AG04450 (cell line): ENCODE data around the gene FAM170B. TPM values are rescaled to one million over a fixed set of nuclear protein-coding genes. Genes with fewer than 3 reads are reported as not detected.

Experiments
- CTCF ChIA-PET: fragments of 300-600, 350-600 bp; formaldehyde crosslinking; extraction: SDS; loops from one replicate; lab custom pipeline; 2022; ENCODE audit warnings: antibody characterized with exemption, inconsistent platforms; lab: Charles Lee
- POLR2A ChIA-PET: fragments of 350-600 bp; formaldehyde crosslinking; extraction: SDS; loops from one replicate; lab custom pipeline; 2021; ENCODE audit warnings: antibody characterized with exemption, inconsistent platforms; lab: Yijun Ruan, JAX
- DNase-seq: peaks from one replicate; pipeline ENCODE4 v3.0.0-alpha.2; 2011; ENCODE audit warnings: low read depth, low spot score
- H3K27ac ChIP-seq: one replicate; pipeline ENCODE4 v1.5.1; 2012; ENCODE audit warnings: low read depth, low read length, control low read depth
- H3K27me3 ChIP-seq: one replicate; pipeline ENCODE4 v1.6.0; 2012; ENCODE audit warnings: low read length; ENCODE audit not compliant: control insufficient read depth, insufficient read depth
- H3K4me3 ChIP-seq: 2 replicates; pipeline ENCODE4 v1.5.1; 2011; ENCODE audit warnings: mild to moderate bottlenecking, low read depth, low read length, control low read depth
- H3K9me3 ChIP-seq: 2 replicates; pipeline ENCODE4 v1.5.1; 2012; ENCODE audit warnings: low read length; ENCODE audit not compliant: control insufficient read depth, insufficient read depth
- polyA plus RNA-seq: library from polyadenylated mRNA; depleted of rRNA; stranded (reverse); fragments of >200 nt; gene quantifications from 2 replicates; pipeline ENCODE4 v1.2.3, GENCODE V29; 2011
- TF ChIP-seq, protein P1 (sequence below): IDR thresholded peaks from 2 replicates; pipeline ENCODE4 v1.5.1; 2011; ENCODE audit warnings: low read depth, low read length, control low read depth, inconsistent platforms

FAM170B gene
- polyA plus RNA-seq, 1 experiment = not detected

DNA sequence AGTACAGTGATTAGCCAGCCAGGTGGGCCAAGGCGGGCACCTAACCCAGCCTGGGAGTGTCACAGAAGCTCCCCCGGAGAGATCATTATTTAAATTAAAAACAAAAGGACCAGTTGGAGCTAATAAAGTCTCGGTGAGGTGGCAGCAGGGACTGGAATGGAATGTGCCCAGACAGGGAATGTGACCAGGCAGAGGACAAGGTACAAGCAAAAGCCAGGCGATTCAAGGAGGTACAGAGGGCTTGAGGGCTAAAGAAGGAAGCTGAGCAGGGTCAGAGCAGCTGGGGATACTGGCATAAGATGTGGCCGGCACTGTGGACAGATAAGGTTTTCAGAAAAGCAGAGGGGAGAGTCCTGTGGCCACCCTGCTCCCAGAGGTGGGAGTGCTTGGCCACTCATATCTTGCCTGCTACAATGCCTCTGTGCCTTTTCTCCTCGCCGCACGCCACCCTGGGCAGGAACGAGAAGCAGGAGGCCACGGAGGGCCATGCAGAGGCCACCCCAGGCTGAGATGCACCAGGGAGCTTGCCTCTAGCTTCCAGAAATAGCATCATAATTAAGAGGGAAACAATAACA, 41.2 kb upstream of the FAM170B start:
- DNase-seq = no peak
- ChIA-PET CTCF (interaction anchor here (1.3 kb wide), 1 partner anchor 13 kb away, joined by 5 read pairs; no protein-coding TSS in a partner anchor), POLR2A (no interaction called here)
- TF ChIP-seq, protein P1, sequence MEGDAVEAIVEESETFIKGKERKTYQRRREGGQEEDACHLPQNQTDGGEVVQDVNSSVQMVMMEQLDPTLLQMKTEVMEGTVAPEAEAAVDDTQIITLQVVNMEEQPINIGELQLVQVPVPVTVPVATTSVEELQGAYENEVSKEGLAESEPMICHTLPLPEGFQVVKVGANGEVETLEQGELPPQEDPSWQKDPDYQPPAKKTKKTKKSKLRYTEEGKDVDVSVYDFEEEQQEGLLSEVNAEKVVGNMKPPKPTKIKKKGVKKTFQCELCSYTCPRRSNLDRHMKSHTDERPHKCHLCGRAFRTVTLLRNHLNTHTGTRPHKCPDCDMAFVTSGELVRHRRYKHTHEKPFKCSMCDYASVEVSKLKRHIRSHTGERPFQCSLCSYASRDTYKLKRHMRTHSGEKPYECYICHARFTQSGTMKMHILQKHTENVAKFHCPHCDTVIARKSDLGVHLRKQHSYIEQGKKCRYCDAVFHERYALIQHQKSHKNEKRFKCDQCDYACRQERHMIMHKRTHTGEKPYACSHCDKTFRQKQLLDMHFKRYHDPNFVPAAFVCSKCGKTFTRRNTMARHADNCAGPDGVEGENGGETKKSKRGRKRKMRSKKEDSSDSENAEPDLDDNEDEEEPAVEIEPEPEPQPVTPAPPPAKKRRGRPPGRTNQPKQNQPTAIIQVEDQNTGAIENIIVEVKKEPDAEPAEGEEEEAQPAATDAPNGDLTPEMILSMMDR = no peak
- no peaks in the 10 kb centered on the region for H3K9me3 ChIP-seq
- no peak overlapping the region for H3K27ac ChIP-seq
- no peaks in the 10 kb centered on the region for H3K27me3 ChIP-seq
- no peak overlapping the region for H3K4me3 ChIP-seq

DNA sequence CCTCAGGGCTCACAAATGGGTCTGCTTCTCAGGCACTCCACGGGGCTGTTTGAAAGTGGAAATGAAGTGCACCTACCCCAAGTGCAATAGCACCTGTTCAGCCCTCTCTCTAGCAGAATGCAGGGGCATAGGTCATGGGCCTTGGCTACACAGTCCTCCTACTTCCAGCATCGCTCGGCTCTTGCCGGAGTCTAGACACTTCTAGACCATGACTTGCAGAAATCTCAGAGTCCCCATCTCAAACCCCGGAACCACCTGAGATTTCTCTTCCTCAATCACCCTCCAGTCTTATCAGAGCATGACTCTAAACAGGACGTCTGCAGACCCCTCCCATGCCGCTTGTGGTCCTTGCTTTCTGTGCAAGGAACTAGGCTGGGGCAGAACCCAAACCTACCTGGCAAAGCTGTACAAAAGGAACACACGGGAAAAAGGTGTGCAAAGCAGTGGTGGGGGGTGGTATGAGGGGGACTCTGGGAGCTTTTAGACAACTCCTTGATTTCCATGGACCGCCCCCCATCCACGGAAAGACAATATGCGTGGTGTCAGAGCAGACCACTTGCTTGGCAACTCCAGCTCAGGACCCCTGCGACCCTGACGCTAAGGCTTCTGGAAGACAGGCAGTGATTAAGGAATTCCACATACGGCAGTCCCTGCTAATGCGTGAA, 40.6 kb upstream of the FAM170B start:
- no peaks in the 10 kb centered on the region for H3K27me3 ChIP-seq
- H3K9me3 ChIP-seq = no peaks in the 10 kb centered on the region
- no peak overlapping the region for H3K4me3 ChIP-seq
- ChIA-PET CTCF (interaction anchor here (1.3 kb wide), 1 partner anchor 13 kb away, joined by 5 read pairs; no protein-coding TSS in a partner anchor), POLR2A (no interaction called here)
- TF ChIP-seq, protein P1 = no peak
- no peak for DNase-seq
- H3K27ac ChIP-seq = no peak overlapping the region

DNA sequence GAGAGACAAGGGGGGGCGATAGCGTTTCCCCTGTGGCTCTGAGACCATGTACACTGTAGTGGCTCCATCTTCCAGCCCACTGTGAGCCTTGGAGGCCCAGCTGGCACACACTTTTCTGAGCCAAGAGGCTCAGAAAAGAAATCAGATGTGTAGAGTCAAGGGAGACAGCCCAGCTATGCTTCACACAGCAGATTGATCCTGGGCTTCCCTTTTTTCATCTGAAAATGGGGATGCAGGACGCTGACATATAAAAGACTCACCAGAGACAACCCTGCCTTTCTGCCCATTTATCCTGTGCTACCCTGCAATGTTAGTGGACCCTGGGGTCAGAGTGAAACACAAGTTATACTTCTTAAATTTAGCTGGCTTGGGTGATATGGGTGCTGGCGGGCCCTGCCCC, 40.0 kb upstream of the FAM170B start:
- H3K4me3 ChIP-seq = no peak overlapping the region
- POLR2A ChIA-PET = no interaction called here
- no peak for DNase-seq

DNA sequence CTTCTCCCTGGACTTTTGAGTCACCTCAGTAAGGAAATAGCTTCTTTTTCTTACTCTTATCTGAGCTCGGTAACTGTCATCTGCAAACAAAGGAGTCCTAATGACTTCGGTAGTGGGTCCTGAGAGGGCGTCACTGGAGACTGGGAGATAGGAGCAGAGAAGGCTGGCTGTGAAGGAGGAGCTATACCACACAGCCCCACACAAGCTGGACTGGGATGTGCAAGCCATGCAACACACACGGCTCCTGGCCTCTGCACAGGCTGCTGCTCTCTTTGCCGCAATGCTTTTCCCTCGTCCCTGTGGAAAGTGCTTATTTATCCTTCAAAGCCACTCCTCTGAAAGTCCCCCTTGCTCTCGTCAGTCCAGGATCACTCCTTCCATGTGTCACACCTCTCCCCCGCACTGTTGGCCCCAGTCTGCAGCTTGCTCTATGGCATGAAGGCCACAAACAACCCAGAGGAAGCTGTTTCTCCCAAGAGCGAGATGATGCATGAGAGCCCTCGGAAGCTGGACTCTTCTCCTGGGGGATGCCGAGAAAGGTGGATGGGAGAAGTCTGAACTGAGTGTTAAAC, 39.5 kb upstream of the FAM170B start:
- Histone ChIP-seq H3K4me3 (no peak overlapping the region), H3K27ac (no peak overlapping the region), H3K9me3 (no peaks in the 10 kb centered on the region), H3K27me3 (no peaks in the 10 kb centered on the region)
- CTCF ChIA-PET = interaction anchor here (0.6 to 0.9 kb wide), 2 partner anchors 9 to 233 kb away, joined by 3 read pairs; no protein-coding TSS in a partner anchor
- POLR2A ChIA-PET = no interaction called here
- DNase-seq = no peak
- TF ChIP-seq, protein P1 = no peak

More for the DNA sequence above, 40.0 kb upstream of the FAM170B start:
- Histone ChIP-seq H3K9me3 (no peaks in the 10 kb centered on the region), H3K27me3 (no peaks in the 10 kb centered on the region), H3K27ac (no peak overlapping the region)
- CTCF ChIA-PET = interaction anchor here (0.6 to 0.9 kb wide), 2 partner anchors 9 to 232 kb away, joined by 3 read pairs; no protein-coding TSS in a partner anchor
- TF ChIP-seq, protein P1 = no peak

DNA sequence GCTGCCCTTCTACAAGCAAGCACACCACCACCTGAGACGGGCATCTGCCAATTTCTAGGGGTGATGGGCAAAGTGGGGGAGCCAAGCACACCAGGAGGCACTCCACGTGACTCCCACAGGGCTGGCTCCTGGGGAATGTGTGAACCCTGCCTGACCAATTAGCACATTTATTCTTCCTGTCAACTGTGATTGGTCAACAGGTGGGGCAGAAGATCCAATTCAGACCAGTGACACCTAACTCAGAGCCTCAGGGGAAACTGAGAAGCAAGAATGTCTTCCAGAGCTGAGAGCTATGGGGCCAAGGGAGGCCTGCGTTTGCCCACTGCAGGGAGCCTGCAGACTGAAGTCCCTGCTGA, 38.9 kb upstream of the FAM170B start:
- Histone ChIP-seq H3K27ac (no peak overlapping the region), H3K9me3 (no peaks in the 10 kb centered on the region), H3K4me3 (no peak overlapping the region), H3K27me3 (no peaks in the 10 kb centered on the region)
- ChIA-PET CTCF (interaction anchor here (0.9 to 1.8 kb wide), 2 partner anchors 8 to 11 kb away, joined by 3 to 7 read pairs; no protein-coding TSS in a partner anchor), POLR2A (interaction anchor here (0.6 kb wide), 1 partner anchor 10 kb away, joined by 3 read pairs; no protein-coding TSS in a partner anchor)
- no peak for DNase-seq
- TF ChIP-seq, protein P1 = no peak
